ENCODE results near the gene SPINK8.

- TF ChIP-seq REST (IDR thresholded peaks at IDR 0.05; ENCODE audit: low read depth) (no peak), POLR2AphosphoS5 (IDR thresholded peaks at IDR 0.05; ENCODE audit: low read depth, low read length) (no peak), POLR2A (IDR thresholded peaks at IDR 0.05; ENCODE audit: borderline replicate concordance, extremely low read depth, insufficient read depth, insufficient read length) (no peak), CTCF (IDR thresholded peaks at IDR 0.05 in 2 of 3, conservative IDR thresholded peaks at IDR 0.05 in 1 of 3; ENCODE audit: borderline replicate concordance in 1 of 3, insufficient read depth in 1 of 3, low read depth in 2 of 3, low read length in 2 of 3) (no peak), MAX (IDR thresholded peaks at IDR 0.05) (no peak), EZH2phosphoT487 (IDR thresholded peaks at IDR 0.05; ENCODE audit: borderline replicate concordance) (no peak), TCF7L2 (IDR thresholded peaks at IDR 0.05; ENCODE audit: borderline replicate concordance, extremely low read depth, insufficient read depth, insufficient read length) (no peak), EZH2 (IDR thresholded peaks at IDR 0.05) (no peak), SP1 (IDR thresholded peaks at IDR 0.05; ENCODE audit: low read depth) (no peak), YY1 (IDR thresholded peaks at IDR 0.05; ENCODE audit: extremely low read depth, insufficient replicate concordance, low read depth, low read length) (no peak), SRF (IDR thresholded peaks at IDR 0.05; ENCODE audit: low read depth) (no peak)
These were observed 33.7 kb upstream of the SPINK8 start for GRCh38 chr3:48367201-48367600.
